DND-41 (cell line): ENCODE measurements around the gene TAF8.

Experiments
- EZH2 ChIP-seq: IDR thresholded peaks from 3 replicates; pipeline ENCODE4 v1.6.1; 2012; ENCODE audit warnings: borderline replicate concordance, low read depth, mild to moderate bottlenecking, moderate library complexity, low read length, inconsistent platforms; ENCODE audit not compliant: severe bottlenecking
- TF ChIP-seq, protein P1 (sequence below): IDR thresholded peaks from 2 replicates; pipeline ENCODE4 v1.5.1; 2012; ENCODE audit warnings: borderline replicate concordance, low read length, moderate library complexity, mild to moderate bottlenecking; ENCODE audit not compliant: poor library complexity, severe bottlenecking; ENCODE audit errors: extremely low read depth

DNA sequence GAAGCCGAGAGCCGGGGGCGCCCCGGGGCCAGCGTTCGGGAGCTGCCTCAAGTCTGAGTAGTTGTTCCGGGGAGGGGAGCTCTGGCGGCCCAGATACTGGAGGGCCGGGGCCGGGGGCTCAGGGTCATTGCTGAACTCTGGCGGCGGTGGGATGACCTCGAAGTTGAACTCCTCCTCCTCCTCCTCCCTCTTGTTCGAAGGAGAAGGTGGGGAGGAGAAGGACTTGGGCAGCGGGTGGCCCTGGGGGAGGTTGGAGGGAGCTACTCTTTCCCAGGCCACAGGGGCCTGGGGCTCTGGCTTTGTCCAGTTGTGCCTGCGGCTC, 54.4 kb downstream of the TAF8 start:
- TF ChIP-seq, protein P1, sequence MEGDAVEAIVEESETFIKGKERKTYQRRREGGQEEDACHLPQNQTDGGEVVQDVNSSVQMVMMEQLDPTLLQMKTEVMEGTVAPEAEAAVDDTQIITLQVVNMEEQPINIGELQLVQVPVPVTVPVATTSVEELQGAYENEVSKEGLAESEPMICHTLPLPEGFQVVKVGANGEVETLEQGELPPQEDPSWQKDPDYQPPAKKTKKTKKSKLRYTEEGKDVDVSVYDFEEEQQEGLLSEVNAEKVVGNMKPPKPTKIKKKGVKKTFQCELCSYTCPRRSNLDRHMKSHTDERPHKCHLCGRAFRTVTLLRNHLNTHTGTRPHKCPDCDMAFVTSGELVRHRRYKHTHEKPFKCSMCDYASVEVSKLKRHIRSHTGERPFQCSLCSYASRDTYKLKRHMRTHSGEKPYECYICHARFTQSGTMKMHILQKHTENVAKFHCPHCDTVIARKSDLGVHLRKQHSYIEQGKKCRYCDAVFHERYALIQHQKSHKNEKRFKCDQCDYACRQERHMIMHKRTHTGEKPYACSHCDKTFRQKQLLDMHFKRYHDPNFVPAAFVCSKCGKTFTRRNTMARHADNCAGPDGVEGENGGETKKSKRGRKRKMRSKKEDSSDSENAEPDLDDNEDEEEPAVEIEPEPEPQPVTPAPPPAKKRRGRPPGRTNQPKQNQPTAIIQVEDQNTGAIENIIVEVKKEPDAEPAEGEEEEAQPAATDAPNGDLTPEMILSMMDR = no peak
- TF ChIP-seq EZH2 = no peak
